Activated T-cell treated with anti-CD3 and anti-CD28 coated beads, Interleukin-2, amount 50 U/mL, for 48 hours (primary cell): Measurements from ENCODE around the gene DENND1C.
"Not testable (repeated sequence)": the region's sequence is repeated elsewhere in the genome, so short reads cannot be mapped to it uniquely, and the experiment has no call there.

Source experiments
- DNase-seq, 2 experiments: peaks; one replicate each; pipeline ENCODE4 v3.0.0-alpha.2; 2020

DENND1C gene

GRCh38 chr19:6451583-6452222 lies 29.9 kb downstream of the DENND1C start:
- no peak for DNase-seq

DNA sequence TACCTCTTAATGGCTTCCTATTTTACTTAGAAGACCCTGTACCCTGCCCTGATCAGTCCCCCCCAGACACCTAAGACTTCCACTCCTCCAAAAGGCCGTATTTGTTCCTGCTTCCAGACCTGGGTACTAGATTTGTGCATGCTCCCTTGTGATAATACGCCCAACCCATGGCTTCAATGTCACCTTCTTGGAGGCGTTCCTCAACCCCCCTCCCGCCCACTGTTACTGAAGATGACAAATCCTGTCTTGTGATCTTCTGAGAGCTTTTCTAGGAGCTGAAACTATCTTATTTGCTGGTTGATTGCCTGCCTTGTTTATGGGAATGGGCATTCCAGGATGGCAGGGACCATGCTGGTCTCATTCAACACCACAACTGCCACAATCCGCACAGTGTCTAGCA lies 31.4 kb downstream of the DENND1C start:
- DNase-seq: no peak

- DNase-seq: no peak
These were observed 33.5 kb downstream of the DENND1C start for GRCh38 chr19:6448045-6448444.

GRCh38 chr19:6446452-6446851 lies 35.1 kb downstream of the DENND1C start:
- DNase-seq: no peak

- DNase-seq: no peak
These were observed 37.6 kb downstream of the DENND1C start for GRCh38 chr19:6443986-6444385.

DNA sequence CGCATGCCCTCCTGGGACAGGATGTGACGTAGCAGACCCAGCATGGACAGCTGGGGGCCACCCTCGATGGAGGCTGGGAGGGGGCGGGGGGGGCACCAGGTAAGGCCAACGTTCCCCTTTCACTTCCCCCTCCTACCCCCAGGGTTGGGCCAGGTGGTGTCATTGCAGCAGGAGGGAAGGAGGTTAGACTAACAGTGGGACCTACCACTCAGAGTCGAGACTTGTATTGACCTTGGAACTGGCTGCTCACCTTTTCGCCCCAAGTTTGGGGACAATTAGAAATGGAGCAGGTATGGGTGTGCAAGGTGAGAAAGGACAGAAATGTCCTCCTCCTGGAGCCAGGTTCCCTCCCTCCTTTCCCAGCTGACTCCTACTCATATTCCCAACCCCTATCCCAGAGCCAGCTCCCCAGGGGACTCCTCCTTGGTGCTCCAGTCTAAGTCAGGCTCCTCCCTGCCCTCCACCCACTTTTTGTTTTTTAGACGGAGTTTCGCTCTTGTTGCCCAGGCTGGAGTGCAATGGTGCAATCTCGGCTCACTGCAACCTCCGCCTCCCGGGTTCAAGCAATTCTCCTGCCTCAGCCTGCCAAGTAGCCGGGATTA lies 39.4 kb downstream of the DENND1C start:
- DNase-seq: no peak

- DNase-seq: no peak
These were observed 40.7 kb downstream of the DENND1C start for GRCh38 chr19:6440905-6441304.

DNA sequence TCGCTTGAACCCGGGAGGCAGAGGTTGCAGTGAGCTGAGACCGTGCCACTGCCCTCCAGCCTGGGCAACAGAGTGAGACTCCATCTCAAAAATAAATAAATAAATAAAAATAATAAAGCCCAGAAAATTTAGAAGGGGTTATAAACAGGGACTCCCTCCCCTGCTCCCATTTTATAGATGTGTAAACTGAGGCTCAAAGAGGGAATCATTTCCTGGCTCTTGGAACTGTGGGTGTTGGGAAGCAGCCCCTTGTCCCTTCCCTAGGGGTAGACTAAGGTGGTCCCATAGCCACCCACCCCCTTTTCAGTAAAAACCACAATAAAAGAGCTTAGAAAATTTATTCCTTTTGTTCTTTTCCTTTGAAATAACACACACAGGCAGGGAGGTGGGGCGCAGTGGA lies 41.8 kb downstream of the DENND1C start:
- DNase-seq: no peak

DNA sequence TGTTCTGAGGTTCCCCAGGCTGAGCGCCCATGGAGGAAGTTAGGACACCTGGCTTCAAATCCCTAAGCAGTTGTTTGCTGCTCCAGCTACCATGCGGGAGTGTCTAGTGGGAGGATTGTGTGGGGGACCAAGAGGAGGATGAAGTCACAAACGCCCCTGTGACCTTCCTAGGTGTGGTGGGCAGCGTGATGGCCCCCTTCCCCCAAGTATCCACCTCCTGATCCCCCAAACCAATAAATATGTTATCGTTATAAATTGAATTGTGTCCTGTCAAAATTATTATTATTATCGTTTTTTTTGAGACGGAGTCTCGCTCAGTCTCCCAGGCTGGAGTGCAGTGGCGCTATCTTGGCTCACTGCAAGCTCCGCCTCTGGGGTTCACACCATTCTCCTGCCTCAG lies 47.9 kb downstream of the DENND1C start, which contains the start of gene SLC25A41:
Gene SLC25A41 (minus strand): TSS at position 101 of the 400 bp plus-strand sequence. CDS start 70 bp downstream, at position 31.
- no peak for DNase-seq

GRCh38 chr19:6433165-6433564 lies 48.4 kb downstream of the DENND1C start:
- no peak for DNase-seq

- no peak for DNase-seq
These were observed 49.7 kb downstream of the DENND1C start for GRCh38 chr19:6431891-6432290.

GRCh38 chr19:6429419-6430221 lies 52.0 kb downstream of the DENND1C start:
- DNase-seq: no peak

DNA sequence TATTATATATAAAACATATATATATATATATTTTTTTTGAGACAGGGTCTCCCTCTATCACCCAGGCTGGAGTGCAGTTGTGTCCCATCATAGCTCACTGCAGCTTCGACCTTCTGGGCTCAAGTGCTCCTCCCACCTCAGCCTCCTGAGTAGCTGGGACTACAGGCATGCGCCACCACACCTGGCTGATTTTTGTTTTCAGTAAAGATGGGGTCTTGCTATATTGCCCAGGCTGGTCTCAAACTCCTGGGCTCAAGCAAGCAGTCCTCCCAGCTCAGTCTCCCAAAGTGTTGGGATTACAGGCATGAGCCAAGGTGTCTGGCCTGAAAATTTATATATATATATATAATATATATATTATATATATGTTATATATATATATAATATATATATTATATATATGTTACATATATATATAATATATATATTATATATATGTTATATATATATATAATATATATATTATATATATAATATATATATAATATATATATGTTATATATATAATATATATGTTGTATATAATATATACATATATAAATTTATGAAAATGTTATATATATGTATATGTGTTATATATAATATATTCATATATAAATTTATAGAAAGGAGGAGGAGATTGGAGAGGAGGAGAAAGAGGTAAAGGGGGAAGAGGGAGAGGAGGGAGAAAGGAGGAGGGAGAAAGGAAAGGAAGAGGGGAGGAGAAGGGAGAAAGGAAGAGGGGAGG lies 52.7 kb downstream of the DENND1C start:
- DNase-seq: not testable (repeated sequence)

DNA sequence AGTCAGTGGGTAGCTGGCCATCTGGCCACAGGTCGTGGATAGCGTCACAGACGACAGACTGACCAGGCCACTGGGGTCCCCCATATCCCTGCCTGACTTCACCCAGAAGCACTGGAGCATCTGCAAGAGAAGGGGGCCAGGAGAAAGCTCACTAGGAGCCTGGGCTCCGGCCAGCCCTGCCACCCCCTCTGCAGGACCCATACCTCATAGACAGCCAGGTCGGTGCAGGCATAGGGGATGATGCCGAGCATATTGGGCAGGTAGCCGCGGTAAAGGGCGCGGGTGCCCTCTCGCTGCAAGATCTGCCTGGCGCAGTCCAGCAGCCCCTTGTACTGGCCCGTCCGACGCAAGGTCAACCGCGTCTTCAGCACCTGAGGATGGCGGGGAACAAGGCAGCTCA lies 54.5 kb downstream of the DENND1C start:
- DNase-seq: no peak

DNA sequence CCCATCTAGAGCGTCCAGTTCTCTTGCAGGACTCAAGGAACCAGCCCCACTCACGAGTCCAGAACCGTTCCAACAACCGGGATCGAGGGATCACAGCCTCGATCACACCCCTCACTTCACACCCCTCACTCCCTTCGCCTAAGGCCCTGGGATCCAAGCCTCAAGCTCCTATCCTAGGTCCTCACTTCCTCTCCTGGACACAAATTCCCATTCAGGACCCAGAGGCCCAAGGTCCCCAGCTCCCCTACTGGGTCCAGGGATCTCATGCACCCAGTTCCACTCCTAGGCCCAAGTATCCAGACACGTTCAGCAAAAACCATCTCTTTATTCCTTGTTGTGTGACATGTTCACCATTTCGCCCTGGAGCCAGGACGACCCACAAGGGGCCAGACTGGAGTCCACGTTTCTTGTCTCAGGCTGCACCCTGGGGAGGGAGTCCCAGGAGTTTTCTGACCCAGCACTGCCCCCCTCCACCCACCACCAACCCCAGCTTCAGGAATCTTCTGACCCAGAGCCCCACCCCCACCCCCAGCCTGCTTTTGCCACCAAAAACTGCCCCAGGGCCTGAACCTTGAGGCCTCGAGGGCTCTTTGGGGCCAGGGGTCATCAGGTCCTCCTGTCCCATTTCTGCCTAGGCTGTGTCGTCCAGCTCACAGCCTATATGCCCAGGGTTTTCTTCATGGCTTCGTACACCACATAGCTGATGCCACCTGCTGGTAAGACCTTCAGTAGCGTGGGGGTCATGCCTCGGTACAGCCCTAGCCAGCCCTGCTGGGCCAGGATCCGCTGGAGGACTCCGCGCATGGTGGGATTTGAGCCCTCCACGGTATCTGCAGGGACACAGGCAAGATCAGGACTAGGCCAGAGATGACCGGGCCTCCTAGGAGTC lies 55.6 kb downstream of the DENND1C start:
- peak in 1 of 2 experiments; percentile 29 for DNase-seq

DNA sequence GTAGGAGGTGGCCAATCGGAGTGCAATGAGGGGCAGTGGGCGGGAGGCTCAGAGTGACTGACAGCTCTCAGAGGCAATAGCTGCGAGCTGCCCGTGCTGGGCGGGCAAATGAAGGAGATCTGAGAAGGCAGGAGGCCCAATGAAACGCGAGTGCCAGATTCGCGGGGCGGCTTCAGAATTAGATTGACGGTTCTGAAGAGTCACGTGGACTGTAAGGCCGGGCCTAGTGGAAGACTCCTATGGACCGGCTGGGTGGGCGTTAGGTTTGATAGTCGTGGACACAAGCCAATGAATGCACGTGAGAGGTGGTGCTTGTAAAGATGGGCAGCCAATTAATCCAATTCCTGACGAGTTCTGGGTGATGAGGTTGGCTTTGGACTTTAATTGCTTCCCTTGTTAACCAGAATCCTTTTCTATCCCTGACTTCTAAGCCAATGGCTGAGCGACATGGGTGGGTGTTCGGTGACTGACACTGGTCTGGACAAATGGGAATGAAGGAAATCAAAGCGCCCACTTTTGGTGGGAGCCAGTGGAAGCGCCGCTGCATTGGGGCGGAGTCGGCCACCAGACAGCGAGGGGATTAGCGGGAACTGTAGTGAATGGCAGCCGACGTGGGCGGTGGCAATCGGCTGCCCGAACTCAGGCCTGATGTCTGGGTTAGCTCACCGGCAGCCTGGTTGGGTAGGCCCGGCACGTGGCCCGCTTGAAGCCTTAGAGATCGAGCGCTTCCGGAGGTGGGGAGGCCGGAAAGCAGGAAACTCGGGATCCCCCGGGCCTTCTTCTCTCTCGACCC lies 56.5 kb downstream of the DENND1C start:
- peak; percentile 98 to 99 for DNase-seq

- DNase-seq: peak in 1 of 2 experiments; percentile 51
These were observed 57.2 kb downstream of the DENND1C start, which contains the start of gene KHSRP for GRCh38 chr19:6424195-6424938. Gene KHSRP (minus strand): TSS chr19:6424811. CDS start chr19:6424701, 110 bp downstream.

DNA sequence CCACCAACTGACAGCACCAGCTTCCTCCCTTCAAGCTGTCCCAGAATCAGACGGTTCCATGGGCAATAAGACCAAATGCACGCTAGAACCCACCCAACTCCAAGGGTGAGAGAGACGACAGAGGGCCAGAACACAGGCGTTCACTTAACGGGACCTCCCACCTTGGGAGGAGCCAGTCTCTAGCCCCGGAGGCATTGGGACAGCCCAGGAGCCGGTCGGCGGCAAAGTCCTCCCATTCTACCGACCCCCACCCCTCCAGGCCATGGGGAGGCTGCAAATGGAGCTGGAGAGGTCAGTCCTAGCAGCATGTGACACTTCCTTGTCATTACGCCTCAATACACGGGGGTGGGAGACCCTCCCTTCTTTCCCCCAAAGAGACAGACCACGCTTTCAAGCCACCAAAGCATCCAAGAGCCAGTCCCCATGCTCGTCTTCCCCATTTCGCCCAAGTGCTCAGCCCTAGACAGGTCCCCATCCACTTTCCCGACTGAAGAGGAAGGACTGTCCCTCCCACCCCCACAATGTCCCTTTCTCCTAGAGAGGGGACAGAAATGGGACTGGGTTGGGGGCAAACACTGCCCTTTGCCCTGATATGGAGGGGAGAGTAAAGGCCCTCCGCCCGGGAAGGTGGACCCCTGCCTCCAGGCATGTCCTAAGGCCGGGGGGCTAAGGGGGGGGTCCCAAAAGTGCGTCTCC lies 57.9 kb downstream of the DENND1C start:
- peak; percentile 65 to 67 for DNase-seq
